Aorta (tissue), 5 donors: Measurements from ENCODE around the gene CD22. TPM values are rescaled to one million over a fixed set of nuclear protein-coding genes. Genes with fewer than 3 reads are reported as not detected.
A peak's percentile ranks its signal among the peaks of the same experiment; 100 is the strongest.
"Not testable (repeated sequence)": the region's sequence is repeated elsewhere in the genome, so short reads cannot be mapped to it uniquely, and the experiment has no call there.

Experiments used
- ATAC-seq: fragments of 200-7000 bp; cut with Tn5 transposase; one replicate; pipeline ENCODE4 v1.9.1; 2022; ENCODE audit warnings: moderate library complexity; ENCODE audit not compliant: low FRiP score
- DNase-seq, 2 donors: peaks; one replicate each; pipeline ENCODE4 v3.0.0-alpha.2; 2020
- H3K27ac ChIP-seq, 2 donors: one replicate each; pipeline ENCODE4 v1.5.1; 2013; ENCODE audit warnings: low read length in 2 of 2, mild to moderate bottlenecking in 2 of 2, moderate library complexity in 2 of 2, control low read depth in 1 of 2, inconsistent platforms in 1 of 2, low read depth in 1 of 2
- H3K27me3 ChIP-seq, 2 donors: one replicate each; pipeline ENCODE4 v1.6.1; 2013; ENCODE audit warnings: control low read depth in 1 of 2, low read length in 1 of 2, mild to moderate bottlenecking in 1 of 2, moderate library complexity in 1 of 2; ENCODE audit not compliant: insufficient read depth in 2 of 2, control insufficient read depth in 1 of 2
- H3K36me3 ChIP-seq, 2 donors: one replicate each; pipeline ENCODE4 v1.6.1; 2013; ENCODE audit warnings: control low read depth in 1 of 2, low read length in 1 of 2, mild to moderate bottlenecking in 1 of 2; ENCODE audit not compliant: insufficient read depth in 2 of 2, control insufficient read depth in 1 of 2
- H3K4me1 ChIP-seq, 2 donors: one replicate each; pipeline ENCODE4 v1.6.1; 2013; ENCODE audit warnings: low read length in 2 of 2, control low read depth in 1 of 2, mild to moderate bottlenecking in 1 of 2, moderate library complexity in 1 of 2; ENCODE audit not compliant: insufficient read depth in 2 of 2, control insufficient read depth in 1 of 2
- H3K4me3 ChIP-seq, 2 donors: one replicate each; pipeline ENCODE4 v1.5.1; 2013; ENCODE audit warnings: low read length in 2 of 2, control low read depth in 1 of 2, mild to moderate bottlenecking in 1 of 2
- H3K9me3 ChIP-seq: one replicate; pipeline ENCODE4 v1.6.1; 2013; ENCODE audit warnings: mild to moderate bottlenecking, low read length; ENCODE audit not compliant: control insufficient read depth
- WGBS, 2 donors: extraction: QIAGEN DNeasy Blood & Tissue Kit; methylation state at CpG; one replicate each; pipeline ENCODE4 v1.1.7; 2013; 5-methylcytosine and 5-hydroxymethylcytosine counted together
- intact Hi-C, 2 donors: fragments of 100-400 bp; cut with DNase I; formaldehyde crosslinking; loops; one replicate each; pipeline versions ENCODE4 v1.14.2 to v1.15.0; 2022
- polyA plus RNA-seq, 2 donors: library from polyadenylated mRNA; stranded (reverse); fragments of 200-250 nt; gene quantifications; one replicate each; pipeline ENCODE4 v1.2.3, GENCODE V29; 2013
- total RNA-seq, 2 donors: library from RNA; stranded (reverse); fragmentation: NEBNext Ultra II Directional; extraction: Animal tissue kit (Norgen Biotek cat#: 25700); gene quantifications; one replicate each; pipeline ENCODE4 v1.2.1, GENCODE V29; 2021
- donor health status: healthy with polysubstance abuse.
- donor health status: Bipolar disorder and iron deficiency.
- donor health status: DM: no; HTN: no; CAD: no.
- donor health status: DM: no; HTN: no; CAD: no.
- donor health status: DM: yes; HTN: yes; CAD: no.

CD22 gene
- total and polyA plus RNA-seq, 4 donors, result 0.75 to 3.1 (median 2.9) TPM; not detected in 1

GRCh38 chr19:35352448-35353304 lies 23.7 kb downstream of the CD22 start:
- 30 to 35% methylated on average over 32 of the region's 32 CpGs for WGBS, 2 donors
- Histone ChIP-seq H3K4me1 (no peaks in the 10 kb centered on the region), H3K9me3 (no peaks in the 10 kb centered on the region), H3K4me3 (no peak overlapping the region), H3K27me3 (no peaks in the 10 kb centered on the region), H3K36me3 (no peaks in the 10 kb centered on the region), H3K27ac (no peak overlapping the region)
- DNase-seq (peak; percentile 67 to 74), ATAC-seq (peak; percentile 62)
- intact Hi-C loops, result no loop called here

GRCh38 chr19:35353635-35354034 lies 24.6 kb downstream of the CD22 start:
- H3K27me3 ChIP-seq, result no peaks in the 10 kb centered on the region
- no peak overlapping the region for H3K4me3 ChIP-seq
- H3K27ac ChIP-seq, result no peak overlapping the region
- no peaks in the 10 kb centered on the region for H3K36me3 ChIP-seq
- 66 to 70% methylated on average over 9 of the region's 9 CpGs for WGBS, 2 donors
- DNase-seq (peak in 1 of 2 donors; percentile 9), ATAC-seq (no peak)
- no peaks in the 10 kb centered on the region for H3K4me1 ChIP-seq
- H3K9me3 ChIP-seq, result no peaks in the 10 kb centered on the region
- intact Hi-C loops, result no loop called here

- Histone ChIP-seq H3K4me3 (no peak overlapping the region), H3K9me3 (no peaks in the 10 kb centered on the region), H3K4me1 (no peaks in the 10 kb centered on the region), H3K36me3 (no peaks in the 10 kb centered on the region), H3K27ac (no peak overlapping the region), H3K27me3 (no peaks in the 10 kb centered on the region)
- DNase-seq (peak in 1 of 2 donors; percentile 47), ATAC-seq (no peak)
- 75 to 80% methylated on average over 8 of the region's 8 CpGs for WGBS, 2 donors
- intact Hi-C loops, result no loop called here
Measured at GRCh38 chr19:35354898-35355297, 25.9 kb downstream of the CD22 start.

GRCh38 chr19:35355791-35356460 lies 26.9 kb downstream of the CD22 start:
- Histone ChIP-seq H3K4me1 (no peaks in the 10 kb centered on the region), H3K4me3 (no peak overlapping the region), H3K9me3 (no peaks in the 10 kb centered on the region), H3K27ac (no peak overlapping the region), H3K27me3 (no peaks in the 10 kb centered on the region), H3K36me3 (no peaks in the 10 kb centered on the region)
- intact Hi-C loops, result no loop called here
- 23 to 29% methylated on average over 6 of the region's 6 CpGs for WGBS, 2 donors
- no peak for ATAC-seq
- no peak for DNase-seq

- Histone ChIP-seq H3K27me3 (no peaks in the 10 kb centered on the region), H3K4me1 (no peaks in the 10 kb centered on the region), H3K4me3 (no peak within 1 kb of the TSS), H3K36me3 (no peaks in the 10 kb centered on the region), H3K9me3 (no peaks in the 10 kb centered on the region), H3K27ac (no peak within 1 kb of the TSS)
- 48 to 50% methylated on average over 18 of the region's 18 CpGs for WGBS, 2 donors
- intact Hi-C loops, result no loop called here
- no peak for ATAC-seq
- peak; percentile 76 to 84 for DNase-seq
Measured at GRCh38 chr19:35357867-35358573, 29.0 kb downstream of the CD22 start, which contains the start of gene FFAR3. Gene FFAR3, plus strand, starts transcription at chr19:35358460. Its CDS starts 431 bp downstream, at chr19:35358891.

GRCh38 chr19:35358834-35359233 lies 29.8 kb downstream of the CD22 start:
- H3K27me3 ChIP-seq, H3K9me3 ChIP-seq, intact Hi-C loops, DNase-seq, H3K36me3 ChIP-seq, H3K27ac ChIP-seq, ATAC-seq, H3K4me3 ChIP-seq, H3K4me1 ChIP-seq: not testable (repeated sequence)
- WGBS, 2 donors, result 62 to 67% methylated on average over 5 to 11 of the region's 16 CpGs

GRCh38 chr19:35359395-35359794 lies 30.4 kb downstream of the CD22 start:
- WGBS, 2 donors, result 85 to 91% methylated on average over 16 to 21 of the region's 21 CpGs
- H3K27ac ChIP-seq, intact Hi-C loops, ATAC-seq, DNase-seq, H3K4me3 ChIP-seq, H3K36me3 ChIP-seq, H3K9me3 ChIP-seq, H3K4me1 ChIP-seq, H3K27me3 ChIP-seq: not testable (repeated sequence)

- intact Hi-C loops, H3K9me3 ChIP-seq, H3K4me3 ChIP-seq, H3K27ac ChIP-seq, H3K27me3 ChIP-seq, H3K36me3 ChIP-seq, DNase-seq, H3K4me1 ChIP-seq, ATAC-seq: not testable (repeated sequence)
- 93% methylated on average over 4 of the region's 5 CpGs; no CpG with 5 or more reads in 1 of the 2 donors for WGBS, 2 donors
Measured at GRCh38 chr19:35360081-35360480, 31.1 kb downstream of the CD22 start.
